Fibroblast of lung (primary cell): Measurements from ENCODE around the gene ACER3.

ENCODE experiments used
- CTCF ChIP-seq, 2 donors: IDR thresholded peaks in 1 of 2; conservative IDR thresholded peaks in 1 of 2; 1 replicate in 1 of 2; 2 replicates in 1 of 2; pipeline ENCODE4 v1.5.1; 2011 to 2012; ENCODE audit warnings: low read length in 2 of 2, control low read depth in 1 of 2, inconsistent platforms in 1 of 2, low read depth in 1 of 2, mild to moderate bottlenecking in 1 of 2
- EZH2 ChIP-seq: IDR thresholded peaks from 2 replicates; pipeline ENCODE4 v1.5.1; 2012; ENCODE audit warnings: low read length, control low read depth, mild to moderate bottlenecking; ENCODE audit errors: missing control alignments

GRCh38 chr11:76878014-76878413 is 17.3 kb downstream of the ACER3 start:
- TF ChIP-seq CTCF (conservative IDR thresholded peaks at IDR 0.05 in 1 of 2, IDR thresholded peaks at IDR 0.05 in 1 of 2; ENCODE audit: low read depth in 1 of 2, low read length in 2 of 2) (no peak), EZH2 (no peak)
